GM19043 (cell line): ENCODE data around the gene ECHS1.
A peak's percentile ranks its signal among the peaks of the same experiment; 100 is the strongest.
"Not testable (repeated sequence)": the region's sequence is repeated elsewhere in the genome, so short reads cannot be mapped to it uniquely, and the experiment has no call there.

ENCODE experiments used
- ATAC-seq: cut with Tn5 transposase; IDR thresholded peaks from one replicate; pipeline ENCODE4 v1.9.1; 2021; ENCODE audit warnings: low read depth; ENCODE audit not compliant: unreplicated experiment

Gene ECHS1

GRCh38 chr10:133400624-133401424 lies 27.7 kb upstream of the ECHS1 start:
- ATAC-seq, result peak; percentile 85

GRCh38 chr10:133399123-133399601 lies 26.0 kb upstream of the ECHS1 start:
- ATAC-seq, result no peak

GRCh38 chr10:133397938-133398337 lies 24.8 kb upstream of the ECHS1 start:
- ATAC-seq, result no peak

- ATAC-seq, result no peak
Observed at GRCh38 chr10:133396035-133396624, 23.0 kb upstream of the ECHS1 start.

- ATAC-seq, result no peak
Observed at GRCh38 chr10:133394801-133395221, 21.7 kb upstream of the ECHS1 start.

- ATAC-seq, result peak; percentile 51
Observed at GRCh38 chr10:133394064-133394663, 21.0 kb upstream of the ECHS1 start, which contains the start of gene MTG1. Gene MTG1, plus strand, starts transcription at chr10:133394157. Its CDS starts 64 bp downstream, at chr10:133394221.

- no peak for ATAC-seq
Observed at GRCh38 chr10:133393401-133394063, 20.4 kb upstream of the ECHS1 start.

GRCh38 chr10:133391761-133392518 lies 18.8 kb upstream of the ECHS1 start:
- ATAC-seq, result no peak

- no peak for ATAC-seq
Observed at GRCh38 chr10:133391249-133391635, 18.1 kb upstream of the ECHS1 start.

- ATAC-seq, result no peak
Observed at GRCh38 chr10:133390597-133391248, 17.6 kb upstream of the ECHS1 start.

- peak; percentile 86 for ATAC-seq
Observed at GRCh38 chr10:133388973-133389818, 16.0 kb upstream of the ECHS1 start.

GRCh38 chr10:133388236-133388972 lies 15.2 kb upstream of the ECHS1 start:
- no peak for ATAC-seq

- ATAC-seq, result not testable (repeated sequence)
Observed at GRCh38 chr10:133386951-133387350, 13.8 kb upstream of the ECHS1 start.

- no peak for ATAC-seq
Observed at GRCh38 chr10:133385214-133385613, 12.1 kb upstream of the ECHS1 start.

GRCh38 chr10:133384071-133384470 lies 10.9 kb upstream of the ECHS1 start:
- no peak for ATAC-seq

- ATAC-seq, result no peak
Observed at GRCh38 chr10:133383551-133383950, 10.4 kb upstream of the ECHS1 start.

GRCh38 chr10:133381036-133381435 lies 7.9 kb upstream of the ECHS1 start:
- no peak for ATAC-seq
